DOHH2 (cell line): ENCODE data around the gene OR10A5.

ENCODE experiments used
- H3F3A ChIP-seq: fragments of 200-600 bp; sonication (generic), shearing (Covaris generic); 2 replicates; pipeline ENCODE4 v1.6.0; 2016; ENCODE audit warnings: antibody characterized with exemption, mild to moderate bottlenecking; ENCODE audit not compliant: control insufficient read depth, insufficient read depth
- H3K27ac ChIP-seq: fragments of 200-600 bp; sonication (generic); 2 replicates; pipeline ENCODE4 v1.5.1; 2014; ENCODE audit warnings: low read depth, mild to moderate bottlenecking, low read length, moderate library complexity
- H3K27me3 ChIP-seq: fragments of 200-600 bp; sonication (generic); 2 replicates; pipeline ENCODE4 v1.6.1; 2014; ENCODE audit warnings: mild to moderate bottlenecking, low read length, mixed read lengths; ENCODE audit not compliant: control insufficient read depth
- H3K36me3 ChIP-seq: fragments of 200-600 bp; sonication (generic); 2 replicates; pipeline ENCODE4 v1.6.1; 2014; ENCODE audit warnings: mild to moderate bottlenecking, low read length, moderate library complexity, mixed read lengths; ENCODE audit not compliant: control insufficient read depth
- H3K4me1 ChIP-seq: fragments of 200-600 bp; sonication (generic); 2 replicates; pipeline ENCODE4 v1.6.1; 2014; ENCODE audit warnings: mild to moderate bottlenecking, low read length, mixed read lengths; ENCODE audit not compliant: control insufficient read depth
- H3K4me2 ChIP-seq: fragments of 200-600 bp; sonication (generic); 2 replicates; pipeline ENCODE4 v1.6.0; 2014; ENCODE audit warnings: mild to moderate bottlenecking, low read length, moderate library complexity
- H3K4me3 ChIP-seq: fragments of 200-600 bp; sonication (generic); 2 replicates; pipeline ENCODE4 v1.5.1; 2014; ENCODE audit warnings: mild to moderate bottlenecking, low read length, mixed read lengths
- H3K79me2 ChIP-seq: fragments of 200-600 bp; sonication (generic); 2 replicates; pipeline ENCODE4 v1.6.1; 2014; ENCODE audit warnings: mild to moderate bottlenecking, low read length, mixed read lengths; ENCODE audit not compliant: control insufficient read depth
- H3K9me2 ChIP-seq: fragments of 200-600 bp; sonication (generic); replicated peaks from 2 replicates; pipeline ENCODE4 v1.6.1; 2014; ENCODE audit warnings: mild to moderate bottlenecking, low read length, mixed read lengths; ENCODE audit not compliant: control insufficient read depth
- H3K9me3 ChIP-seq: fragments of 200-600 bp; sonication (generic); 2 replicates; pipeline ENCODE4 v1.6.1; 2014; ENCODE audit warnings: antibody characterized with exemption, low read length, mixed read lengths; ENCODE audit not compliant: control insufficient read depth, insufficient read depth
- H4K20me1 ChIP-seq: fragments of 200-600 bp; sonication (generic); 2 replicates; pipeline ENCODE4 v1.6.0; 2014; ENCODE audit warnings: low read depth, mild to moderate bottlenecking, antibody characterized with exemption, low read length, moderate library complexity; ENCODE audit not compliant: control insufficient read depth, insufficient read depth
- EZH2phosphoT487 ChIP-seq: fragments of 200-600 bp; sonication (generic); IDR thresholded peaks from 2 replicates; pipeline ENCODE4 v1.6.1; 2017; ENCODE audit warnings: borderline replicate concordance, mild to moderate bottlenecking, antibody characterized with exemption, low read length, moderate library complexity, mixed read lengths
- TF ChIP-seq, protein P1 (sequence below): fragments of 200-600 bp; sonication (generic); IDR thresholded peaks from one replicate; pipeline ENCODE4 v1.5.1; 2014; ENCODE audit warnings: antibody characterized with exemption, mild to moderate bottlenecking, low read depth, low read length; ENCODE audit not compliant: poor library complexity, severe bottlenecking

OR10A5 gene

DNA sequence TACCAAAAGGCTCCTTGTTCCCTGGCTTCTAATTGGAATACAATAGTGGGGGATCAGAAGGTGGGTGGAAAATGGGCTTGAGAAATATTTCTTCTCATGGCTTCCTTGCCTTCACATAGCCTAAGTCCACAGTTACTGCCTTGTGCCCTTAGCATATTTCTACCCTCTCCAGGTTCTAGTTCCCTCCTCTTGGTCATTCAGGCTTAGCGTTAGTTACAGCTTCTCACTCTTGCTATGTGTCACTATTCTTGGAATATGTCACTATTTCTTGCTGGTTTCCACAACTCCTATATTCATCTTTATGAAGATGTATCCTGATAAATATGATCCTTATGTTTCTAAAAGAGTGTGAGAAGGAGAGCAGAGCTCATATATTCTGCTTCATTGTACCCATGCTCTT, 44.4 kb downstream of the OR10A5 start:
- no peak overlapping the region for H3K4me2 ChIP-seq
- H3K4me3 ChIP-seq: no peak overlapping the region
- H3K79me2 ChIP-seq: no peaks in the 10 kb centered on the region
- no peaks in the 10 kb centered on the region for H3K9me2 ChIP-seq
- H3F3A ChIP-seq: no peaks in the 10 kb centered on the region
- H3K9me3 ChIP-seq: no peaks in the 10 kb centered on the region
- H3K4me1 ChIP-seq: no peaks in the 10 kb centered on the region
- no peaks in the 10 kb centered on the region for H3K36me3 ChIP-seq
- no peaks in the 10 kb centered on the region for H4K20me1 ChIP-seq
- no peak overlapping the region for H3K27ac ChIP-seq
- peaks cover 5% of the 10 kb centered on the region; the same call in 1 of the 2 replicates for H3K27me3 ChIP-seq
- no peak for TF ChIP-seq EZH2phosphoT487
- TF ChIP-seq, protein P1, sequence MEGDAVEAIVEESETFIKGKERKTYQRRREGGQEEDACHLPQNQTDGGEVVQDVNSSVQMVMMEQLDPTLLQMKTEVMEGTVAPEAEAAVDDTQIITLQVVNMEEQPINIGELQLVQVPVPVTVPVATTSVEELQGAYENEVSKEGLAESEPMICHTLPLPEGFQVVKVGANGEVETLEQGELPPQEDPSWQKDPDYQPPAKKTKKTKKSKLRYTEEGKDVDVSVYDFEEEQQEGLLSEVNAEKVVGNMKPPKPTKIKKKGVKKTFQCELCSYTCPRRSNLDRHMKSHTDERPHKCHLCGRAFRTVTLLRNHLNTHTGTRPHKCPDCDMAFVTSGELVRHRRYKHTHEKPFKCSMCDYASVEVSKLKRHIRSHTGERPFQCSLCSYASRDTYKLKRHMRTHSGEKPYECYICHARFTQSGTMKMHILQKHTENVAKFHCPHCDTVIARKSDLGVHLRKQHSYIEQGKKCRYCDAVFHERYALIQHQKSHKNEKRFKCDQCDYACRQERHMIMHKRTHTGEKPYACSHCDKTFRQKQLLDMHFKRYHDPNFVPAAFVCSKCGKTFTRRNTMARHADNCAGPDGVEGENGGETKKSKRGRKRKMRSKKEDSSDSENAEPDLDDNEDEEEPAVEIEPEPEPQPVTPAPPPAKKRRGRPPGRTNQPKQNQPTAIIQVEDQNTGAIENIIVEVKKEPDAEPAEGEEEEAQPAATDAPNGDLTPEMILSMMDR: no peak

DNA sequence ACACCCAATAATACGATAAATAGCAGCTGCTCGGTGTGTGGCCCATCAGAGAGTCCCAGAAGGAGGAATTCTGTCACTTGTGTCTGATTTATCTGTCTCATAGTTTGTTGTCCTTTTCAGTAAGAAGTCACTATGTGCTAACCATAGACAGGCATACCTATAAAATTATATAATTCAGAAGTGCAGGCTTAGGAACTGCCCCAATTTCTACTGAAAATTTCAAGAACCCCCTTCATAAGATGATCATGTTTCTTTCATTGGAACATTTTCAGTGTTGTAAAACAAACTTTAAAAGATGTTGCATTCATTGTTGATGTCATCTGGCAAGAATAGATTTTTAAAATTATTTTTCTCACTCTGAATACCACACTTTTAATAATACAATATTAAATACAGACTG, 46.9 kb downstream of the OR10A5 start, which contains the start of gene OR2D2:
TSS of gene OR2D2 (minus strand) at position 101 of the 400 bp plus-strand sequence. CDS start at position 101, 0 bp downstream.
- Histone ChIP-seq H3K27ac (no peak within 1 kb of the TSS), H3K4me2 (no peak within 1 kb of the TSS), H3K9me3 (no peaks in the 10 kb centered on the region), H3K79me2 (no peaks in the 10 kb centered on the region), H3F3A (no peaks in the 10 kb centered on the region), H3K9me2 (no peaks in the 10 kb centered on the region), H3K4me1 (peaks cover 3% of the 10 kb centered on the region; the same call in 1 of the 2 replicates), H3K4me3 (no peak within 1 kb of the TSS), H3K27me3 (no peaks in the 10 kb centered on the region), H3K36me3 (no peaks in the 10 kb centered on the region), H4K20me1 (no peaks in the 10 kb centered on the region)
- TF ChIP-seq EZH2phosphoT487: no peak
- TF ChIP-seq, protein P1: no peak

DNA sequence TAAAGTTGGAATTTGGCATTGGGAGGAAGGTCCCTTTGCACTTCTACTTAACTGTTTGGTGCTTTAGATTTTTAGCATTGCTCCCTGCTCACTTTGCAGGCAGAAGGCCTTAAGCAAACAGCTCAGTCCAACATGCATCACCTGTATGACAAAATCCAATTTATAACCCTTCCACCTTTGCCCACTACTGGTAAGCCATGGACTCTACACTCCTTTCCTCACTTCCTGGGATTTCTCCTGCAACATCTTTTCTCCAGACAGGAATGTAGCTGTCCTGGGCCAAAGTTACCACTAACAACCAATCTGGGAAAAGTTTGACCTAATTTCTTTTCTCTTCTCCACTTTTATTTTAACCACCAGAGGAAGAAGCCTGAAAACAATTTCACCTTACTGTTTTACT, 48.6 kb downstream of the OR10A5 start:
- Histone ChIP-seq H3K4me1 (peaks cover 3% of the 10 kb centered on the region; the same call in 1 of the 2 replicates), H3K4me3 (no peak overlapping the region), H3K27ac (no peak overlapping the region), H3K9me3 (no peaks in the 10 kb centered on the region), H3K79me2 (no peaks in the 10 kb centered on the region), H3K4me2 (no peak overlapping the region), H3K9me2 (no peaks in the 10 kb centered on the region), H3K27me3 (no peaks in the 10 kb centered on the region), H4K20me1 (no peaks in the 10 kb centered on the region), H3K36me3 (no peaks in the 10 kb centered on the region), H3F3A (no peaks in the 10 kb centered on the region)
- no peak for TF ChIP-seq EZH2phosphoT487
- TF ChIP-seq, protein P1: no peak
